Measurements from ENCODE around the gene MUC5B. TPM values are rescaled to one million over a fixed set of nuclear protein-coding genes. Genes with fewer than 3 reads are reported as not detected.

Gene MUC5B
- total and polyA plus RNA-seq, 2 of the 13 experiments (the other 11 are each of a cell fraction or from before 2014, with no cell fraction given) = 0.01 TPM; not detected in 1

GRCh38 chr11:1231396-1232020 lies 8.6 kb downstream of the MUC5B start (continued):
- TF ChIP-seq MLXIP (CRISPR knock-in tag; IDR thresholded peaks at IDR 0.05; ENCODE audit: borderline replicate concordance) (no peak), ZNF577 (CRISPR knock-in tag; IDR thresholded peaks at IDR 0.05; ENCODE audit: borderline replicate concordance, low read depth) (no peak), SIX1 (CRISPR knock-in tag; IDR thresholded peaks at IDR 0.05; ENCODE audit: borderline replicate concordance) (no peak), ZNF441 (CRISPR knock-in tag; IDR thresholded peaks at IDR 0.05; ENCODE audit: borderline replicate concordance) (no peak), HNF1B (CRISPR knock-in tag; IDR thresholded peaks at IDR 0.05) (no peak)

- DNase-seq (ENCODE audit: low spot score) (no peak), ATAC-seq (no peak), FAIRE-seq (no peak)
- H3K27me3 ChIP-seq (ENCODE audit: control insufficient read depth in 1 of 2, insufficient read depth in 2 of 2, low read length in 2 of 2) = peaks cover 0 to 2% of the 10 kb centered on the region in 2 experiments; a peak in 1 of 5 replicates
- BruUV-seq (replicated peaks) = no TSS peak
- H3K4me2 ChIP-seq (ENCODE audit: low read depth, low read length) = no peak overlapping the region
- in situ Hi-C loops (cut with HindIII; ENCODE audit: extremely low pct_ligation_motif_present, low pct_unique_long_range_greater_than_20kb) (no loop called here), intact Hi-C loops (cut with micrococcal nuclease; ENCODE audit: unreplicated experiment) (no loop called here)
- H3K36me3 ChIP-seq (replicated peaks in 1 of 2; ENCODE audit: control insufficient read depth in 1 of 2, insufficient read depth in 2 of 2, low read length in 2 of 2) = no peaks in the 10 kb centered on the region
- H3K9ac ChIP-seq (ENCODE audit: insufficient read depth, low read depth, low read length) = no peak overlapping the region
- H2AFZ ChIP-seq (ENCODE audit: low read length) = no peak overlapping the region
- ChIA-PET CTCF (ENCODE audit: low intra/inter-chr PET ratio, low total read pairs) (no interaction called here), POLR2A (no interaction called here)
- H3K4me1 ChIP-seq (ENCODE audit: insufficient read depth, low read length) = no peaks in the 10 kb centered on the region
- 68% methylated on average over 20 of the region's 46 CpGs for WGBS (ENCODE audit: low lambda C conversion rate)
- no peak overlapping the region for H3K27ac ChIP-seq (ENCODE audit: extremely low read length, insufficient read depth, low read length)
- TF ChIP-seq ZNF264 (CRISPR knock-in tag; IDR thresholded peaks at IDR 0.05) = no peak
- no peaks in the 10 kb centered on the region for H4K20me1 ChIP-seq (ENCODE audit: insufficient read depth, low read length)
- H3K79me2 ChIP-seq (ENCODE audit: insufficient read depth, low read length) = no peaks in the 10 kb centered on the region
- H3K4me3 ChIP-seq (replicated peaks in 1 of 3; ENCODE audit: insufficient read depth in 1 of 3, low read depth in 2 of 3, low read length in 3 of 3) = no peak overlapping the region
- no peaks in the 10 kb centered on the region for H3K9me3 ChIP-seq (ENCODE audit: low read length)
Observed at GRCh38 chr11:1232021-1232882, 9.4 kb downstream of the MUC5B start.

Measured in HepG2 (cell line).